WTC11 (cell line): ENCODE data around the gene COX6A1. TPM values are rescaled to one million over a fixed set of nuclear protein-coding genes. Genes with fewer than 3 reads are reported as not detected.

Experiments
- ATAC-seq: fragments of 200-7000 bp; cut with Tn5 transposase; 2 replicates; pipeline ENCODE4 v1.10.0; 2021; ENCODE audit warnings: mild to moderate bottlenecking, moderate library complexity
- CTCF ChIA-PET: fragments of 300-600 bp; sonication (Branson Sonifier 250); formaldehyde crosslinking; loops from one replicate; lab custom pipeline; 2021; ENCODE audit warnings: antibody characterized with exemption; lab: Charles Lee
- POLR2A ChIA-PET: fragments of 350-600 bp; sonication (Branson Sonifier 250); formaldehyde crosslinking; loops from one replicate; lab custom pipeline; 2021; ENCODE audit warnings: antibody characterized with exemption; lab: Charles Lee
- DNase-seq: peaks from one replicate; pipeline ENCODE4 v3.0.0; 2021; ENCODE audit warnings: low spot score
- H3K27ac Mint-ChIP-seq: 2 replicates; pipeline ENCODE4 v1.8.0; 2021; ENCODE audit warnings: mixed read lengths
- H3K27me3 Mint-ChIP-seq: 2 replicates; pipeline ENCODE4 v1.8.0; 2021; ENCODE audit warnings: low read depth, mild to moderate bottlenecking, moderate library complexity, mixed read lengths
- H3K36me3 Mint-ChIP-seq: 2 replicates; pipeline ENCODE4 v1.8.0; 2021; ENCODE audit warnings: mixed read lengths
- H3K4me1 Mint-ChIP-seq: 2 replicates; pipeline ENCODE4 v1.8.0; 2022; ENCODE audit warnings: mixed read lengths
- H3K4me3 Mint-ChIP-seq: 2 replicates; pipeline ENCODE4 v1.8.0; 2021; ENCODE audit warnings: mild to moderate bottlenecking, moderate library complexity, mixed read lengths
- H3K9me3 Mint-ChIP-seq: 2 replicates; pipeline ENCODE4 v1.8.0; 2021; ENCODE audit warnings: mixed read lengths
- CBFB ChIP-seq: sonication (generic); formaldehyde crosslinking; IDR thresholded peaks from 2 replicates; pipeline ENCODE4 v1.8.1; 2022; ENCODE audit warnings: mild to moderate bottlenecking, low read depth, missing genetic modification reagents
- CREM ChIP-seq: sonication (generic); formaldehyde crosslinking; IDR thresholded peaks from 2 replicates; pipeline ENCODE4 v1.8.1; 2022; ENCODE audit warnings: mild to moderate bottlenecking, missing genetic modification reagents, moderate library complexity
- ETV6 ChIP-seq: sonication (generic); formaldehyde crosslinking; IDR thresholded peaks from 2 replicates; pipeline ENCODE4 v1.8.1; 2022; ENCODE audit warnings: mild to moderate bottlenecking, missing genetic modification reagents
- TEAD4 ChIP-seq: sonication (generic); formaldehyde crosslinking; IDR thresholded peaks from 2 replicates; pipeline ENCODE4 v1.8.0; 2022; ENCODE audit warnings: mild to moderate bottlenecking, missing genetic modification reagents
- ZNF219 ChIP-seq: sonication (generic); formaldehyde crosslinking; IDR thresholded peaks from 2 replicates; pipeline ENCODE4 v1.8.0; 2023; ENCODE audit warnings: missing genetic modification reagents, mild to moderate bottlenecking, borderline replicate concordance
- ZNF232 ChIP-seq: sonication (generic); formaldehyde crosslinking; IDR thresholded peaks from 2 replicates; pipeline ENCODE4 v1.8.0; 2022; ENCODE audit warnings: mild to moderate bottlenecking, missing genetic modification reagents
- ZNF423 ChIP-seq: fragments of 250-450 bp; sonication (Bioruptor Pico); IDR thresholded peaks from 2 replicates; pipeline ENCODE4 v2.1.2; 2022; ENCODE audit warnings: mild to moderate bottlenecking, moderate library complexity
- total RNA-seq: library from RNA; stranded (reverse); gene quantifications from 3 replicates; pipeline ENCODE4 v1.2.3, GENCODE V29; 2021
- TF ChIP-seq, protein P1 (sequence below): sonication (generic); formaldehyde crosslinking; IDR thresholded peaks from 2 replicates; pipeline ENCODE4 v1.8.1; 2022; ENCODE audit warnings: mild to moderate bottlenecking, moderate library complexity, missing genetic modification reagents
- TF ChIP-seq, protein P2 (sequence below): sonication (generic); formaldehyde crosslinking; IDR thresholded peaks from 2 replicates; pipeline ENCODE4 v1.8.1; 2023; ENCODE audit warnings: mild to moderate bottlenecking, moderate library complexity, missing genetic modification reagents
- TF ChIP-seq, protein P3 (sequence below): sonication (generic); formaldehyde crosslinking; IDR thresholded peaks from 2 replicates; pipeline ENCODE4 v1.8.1; 2023; ENCODE audit warnings: mild to moderate bottlenecking, missing genetic modification reagents, moderate library complexity
- TF ChIP-seq, protein P4 (sequence below): sonication (generic); formaldehyde crosslinking; IDR thresholded peaks from 2 replicates; pipeline ENCODE4 v1.8.1; 2023; ENCODE audit warnings: mild to moderate bottlenecking, missing genetic modification reagents, moderate library complexity
- TF ChIP-seq, protein P5 (sequence below): fragments of 250-450 bp; sonication (Bioruptor Pico); IDR thresholded peaks from 2 replicates; pipeline ENCODE4 v1.9.0; 2021; ENCODE audit warnings: mild to moderate bottlenecking
- TF ChIP-seq, protein P6 (sequence below): sonication (generic); formaldehyde crosslinking; IDR thresholded peaks from 2 replicates; pipeline ENCODE4 v1.8.0; 2022; ENCODE audit warnings: mild to moderate bottlenecking, missing genetic modification reagents
- TF ChIP-seq, protein P7 (sequence below): fragments of 250-450 bp; sonication (Bioruptor Pico); IDR thresholded peaks from 2 replicates; pipeline ENCODE4 v1.9.0; 2021; ENCODE audit warnings: mild to moderate bottlenecking, borderline replicate concordance
- TF ChIP-seq, protein P8 (sequence below): sonication (generic); formaldehyde crosslinking; IDR thresholded peaks from 2 replicates; pipeline ENCODE4 v1.8.1; 2022; ENCODE audit warnings: low read depth, mild to moderate bottlenecking, moderate library complexity, missing genetic modification reagents, borderline replicate concordance
- TF ChIP-seq, protein P9 (sequence below): sonication (generic); formaldehyde crosslinking; IDR thresholded peaks from 2 replicates; pipeline ENCODE4 v1.8.0; 2023; ENCODE audit warnings: mild to moderate bottlenecking, missing genetic modification reagents

Gene COX6A1
- total RNA-seq, 1 experiment from 2014 or later: 573 TPM

DNA sequence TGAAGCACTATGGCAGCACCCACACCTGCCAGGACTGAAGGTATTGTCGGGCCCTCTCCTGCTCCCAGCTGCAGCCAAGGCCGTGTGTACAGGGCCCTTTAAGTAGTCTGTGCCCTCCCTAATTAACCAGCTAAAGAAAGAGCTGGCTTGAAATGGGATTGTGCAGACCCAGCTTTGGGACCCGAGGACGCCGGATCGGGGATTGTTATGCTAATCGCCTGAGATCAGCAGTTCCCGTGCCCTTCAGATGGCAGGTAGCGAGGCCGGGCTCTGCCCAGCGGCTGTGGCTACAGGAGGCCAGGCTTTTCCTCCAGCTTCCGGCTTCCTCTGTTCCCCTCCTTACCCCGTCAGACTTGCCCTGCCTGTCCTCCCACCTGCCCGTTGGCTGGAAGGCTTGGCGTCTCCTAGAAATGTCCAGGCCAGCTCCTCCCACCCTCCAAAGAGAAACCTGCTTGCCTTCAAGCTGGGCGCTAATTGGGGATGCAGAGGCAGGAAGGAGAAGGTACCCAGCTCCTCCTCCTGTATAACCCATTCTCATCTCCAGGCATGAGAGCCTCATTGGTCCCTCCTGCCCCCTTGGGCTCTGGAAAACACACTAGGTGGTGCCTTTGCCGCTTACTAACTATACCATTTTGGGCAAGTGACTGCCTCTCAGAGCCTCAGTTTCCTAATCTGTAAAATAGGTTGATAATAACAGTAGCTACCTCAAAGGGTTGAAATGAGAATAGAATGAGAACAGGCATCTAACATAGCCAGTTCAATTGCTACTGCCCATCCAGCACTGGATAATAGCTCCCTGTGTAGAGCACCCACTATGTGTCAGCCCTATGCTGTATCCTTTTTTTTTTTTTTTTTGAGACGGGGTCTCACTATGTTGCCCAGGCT, 43.2 kb upstream of the COX6A1 start (continued):
- TF ChIP-seq ETV6 (CRISPR knock-in tag) (peak; percentile 97), CBFB (CRISPR knock-in tag) (0 out of 2 replicates have a peak, but pooled peaks have one; percentile 68), ZNF423 (CRISPR knock-in tag) (no peak), ZNF232 (CRISPR knock-in tag) (no peak)
- TF ChIP-seq, protein P1, sequence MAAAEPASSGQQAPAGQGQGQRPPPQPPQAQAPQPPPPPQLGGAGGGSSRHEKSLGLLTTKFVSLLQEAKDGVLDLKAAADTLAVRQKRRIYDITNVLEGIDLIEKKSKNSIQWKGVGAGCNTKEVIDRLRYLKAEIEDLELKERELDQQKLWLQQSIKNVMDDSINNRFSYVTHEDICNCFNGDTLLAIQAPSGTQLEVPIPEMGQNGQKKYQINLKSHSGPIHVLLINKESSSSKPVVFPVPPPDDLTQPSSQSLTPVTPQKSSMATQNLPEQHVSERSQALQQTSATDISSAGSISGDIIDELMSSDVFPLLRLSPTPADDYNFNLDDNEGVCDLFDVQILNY (CRISPR knock-in tag): 0 out of 2 replicates have a peak, but pooled peaks have one; percentile 55
- TF ChIP-seq, protein P2, sequence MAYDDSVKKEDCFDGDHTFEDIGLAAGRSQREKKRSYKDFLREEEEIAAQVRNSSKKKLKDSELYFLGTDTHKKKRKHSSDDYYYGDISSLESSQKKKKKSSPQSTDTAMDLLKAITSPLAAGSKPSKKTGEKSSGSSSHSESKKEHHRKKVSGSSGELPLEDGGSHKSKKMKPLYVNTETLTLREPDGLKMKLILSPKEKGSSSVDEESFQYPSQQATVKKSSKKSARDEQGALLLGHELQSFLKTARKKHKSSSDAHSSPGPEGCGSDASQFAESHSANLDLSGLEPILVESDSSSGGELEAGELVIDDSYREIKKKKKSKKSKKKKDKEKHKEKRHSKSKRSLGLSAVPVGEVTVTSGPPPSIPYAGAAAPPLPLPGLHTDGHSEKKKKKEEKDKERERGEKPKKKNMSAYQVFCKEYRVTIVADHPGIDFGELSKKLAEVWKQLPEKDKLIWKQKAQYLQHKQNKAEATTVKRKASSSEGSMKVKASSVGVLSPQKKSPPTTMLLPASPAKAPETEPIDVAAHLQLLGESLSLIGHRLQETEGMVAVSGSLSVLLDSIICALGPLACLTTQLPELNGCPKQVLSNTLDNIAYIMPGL (CRISPR knock-in tag): no peak
- TF ChIP-seq, protein P3, sequence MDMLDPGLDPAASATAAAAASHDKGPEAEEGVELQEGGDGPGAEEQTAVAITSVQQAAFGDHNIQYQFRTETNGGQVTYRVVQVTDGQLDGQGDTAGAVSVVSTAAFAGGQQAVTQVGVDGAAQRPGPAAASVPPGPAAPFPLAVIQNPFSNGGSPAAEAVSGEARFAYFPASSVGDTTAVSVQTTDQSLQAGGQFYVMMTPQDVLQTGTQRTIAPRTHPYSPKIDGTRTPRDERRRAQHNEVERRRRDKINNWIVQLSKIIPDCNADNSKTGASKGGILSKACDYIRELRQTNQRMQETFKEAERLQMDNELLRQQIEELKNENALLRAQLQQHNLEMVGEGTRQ: peak; percentile 53
- TF ChIP-seq, protein P4, sequence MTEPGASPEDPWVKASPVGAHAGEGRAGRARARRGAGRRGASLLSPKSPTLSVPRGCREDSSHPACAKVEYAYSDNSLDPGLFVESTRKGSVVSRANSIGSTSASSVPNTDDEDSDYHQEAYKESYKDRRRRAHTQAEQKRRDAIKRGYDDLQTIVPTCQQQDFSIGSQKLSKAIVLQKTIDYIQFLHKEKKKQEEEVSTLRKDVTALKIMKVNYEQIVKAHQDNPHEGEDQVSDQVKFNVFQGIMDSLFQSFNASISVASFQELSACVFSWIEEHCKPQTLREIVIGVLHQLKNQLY (CRISPR knock-in tag): no peak
- TF ChIP-seq, protein P5, sequence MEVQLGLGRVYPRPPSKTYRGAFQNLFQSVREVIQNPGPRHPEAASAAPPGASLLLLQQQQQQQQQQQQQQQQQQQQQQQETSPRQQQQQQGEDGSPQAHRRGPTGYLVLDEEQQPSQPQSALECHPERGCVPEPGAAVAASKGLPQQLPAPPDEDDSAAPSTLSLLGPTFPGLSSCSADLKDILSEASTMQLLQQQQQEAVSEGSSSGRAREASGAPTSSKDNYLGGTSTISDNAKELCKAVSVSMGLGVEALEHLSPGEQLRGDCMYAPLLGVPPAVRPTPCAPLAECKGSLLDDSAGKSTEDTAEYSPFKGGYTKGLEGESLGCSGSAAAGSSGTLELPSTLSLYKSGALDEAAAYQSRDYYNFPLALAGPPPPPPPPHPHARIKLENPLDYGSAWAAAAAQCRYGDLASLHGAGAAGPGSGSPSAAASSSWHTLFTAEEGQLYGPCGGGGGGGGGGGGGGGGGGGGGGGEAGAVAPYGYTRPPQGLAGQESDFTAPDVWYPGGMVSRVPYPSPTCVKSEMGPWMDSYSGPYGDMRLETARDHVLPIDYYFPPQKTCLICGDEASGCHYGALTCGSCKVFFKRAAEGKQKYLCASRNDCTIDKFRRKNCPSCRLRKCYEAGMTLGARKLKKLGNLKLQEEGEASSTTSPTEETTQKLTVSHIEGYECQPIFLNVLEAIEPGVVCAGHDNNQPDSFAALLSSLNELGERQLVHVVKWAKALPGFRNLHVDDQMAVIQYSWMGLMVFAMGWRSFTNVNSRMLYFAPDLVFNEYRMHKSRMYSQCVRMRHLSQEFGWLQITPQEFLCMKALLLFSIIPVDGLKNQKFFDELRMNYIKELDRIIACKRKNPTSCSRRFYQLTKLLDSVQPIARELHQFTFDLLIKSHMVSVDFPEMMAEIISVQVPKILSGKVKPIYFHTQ (CRISPR knock-in tag): no peak
- TF ChIP-seq, protein P6, sequence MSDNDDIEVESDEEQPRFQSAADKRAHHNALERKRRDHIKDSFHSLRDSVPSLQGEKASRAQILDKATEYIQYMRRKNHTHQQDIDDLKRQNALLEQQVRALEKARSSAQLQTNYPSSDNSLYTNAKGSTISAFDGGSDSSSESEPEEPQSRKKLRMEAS (CRISPR knock-in tag): peak; percentile 65

DNA sequence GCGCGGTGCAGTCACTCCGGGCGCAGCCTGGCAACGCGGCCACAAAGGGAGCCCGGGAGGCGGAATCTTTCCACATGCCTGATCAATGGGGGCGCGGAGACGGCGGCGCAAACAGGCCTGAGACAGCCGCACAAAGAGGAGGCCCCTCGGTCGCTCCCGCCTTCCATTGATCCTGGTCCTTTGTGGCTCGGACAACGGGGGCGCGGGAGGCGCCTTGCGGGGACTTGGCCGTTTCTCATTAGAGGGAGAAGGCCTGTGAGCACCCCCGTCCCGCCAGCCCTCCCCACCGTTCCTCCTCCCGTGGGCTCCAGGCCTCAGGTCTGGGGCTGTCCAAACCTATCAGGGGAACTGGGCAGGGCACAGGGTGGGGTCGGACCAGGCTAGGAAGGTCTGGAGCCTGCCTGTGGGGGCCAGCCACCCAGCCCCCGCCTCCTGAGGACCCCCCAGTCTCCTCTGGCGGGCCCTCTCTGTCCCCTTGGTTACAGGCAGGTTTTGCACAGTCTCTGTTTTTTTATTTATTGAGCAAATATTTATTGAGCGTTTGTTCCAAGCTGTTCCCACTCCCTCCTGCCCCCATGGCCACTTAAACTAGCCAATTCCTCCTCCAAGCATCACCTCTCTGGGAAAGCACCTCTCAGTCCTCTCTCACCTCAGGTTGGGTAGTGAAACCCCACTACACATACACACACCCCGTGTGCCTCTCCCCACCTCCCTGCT, 39.9 kb upstream of the COX6A1 start:
- H3K9me3 Mint-ChIP-seq: no peaks in the 10 kb centered on the region
- ChIA-PET POLR2A (no interaction called here), CTCF (interaction anchor here (2.5 kb wide), 1 partner anchor 31 kb away, joined by 7 read pairs; no protein-coding TSS in a partner anchor)
- 0 out of 2 replicates have a peak overlapping the region, but pooled peaks have one; percentile 29 for H3K27ac Mint-ChIP-seq
- peaks cover 50% of the 10 kb centered on the region for H3K4me1 Mint-ChIP-seq
- DNase-seq: peak; percentile 22
- ATAC-seq: no peak
- no peaks in the 10 kb centered on the region for H3K36me3 Mint-ChIP-seq
- H3K27me3 Mint-ChIP-seq: no peaks in the 10 kb centered on the region
- H3K4me3 Mint-ChIP-seq: no peak overlapping the region
- TF ChIP-seq, protein P7, sequence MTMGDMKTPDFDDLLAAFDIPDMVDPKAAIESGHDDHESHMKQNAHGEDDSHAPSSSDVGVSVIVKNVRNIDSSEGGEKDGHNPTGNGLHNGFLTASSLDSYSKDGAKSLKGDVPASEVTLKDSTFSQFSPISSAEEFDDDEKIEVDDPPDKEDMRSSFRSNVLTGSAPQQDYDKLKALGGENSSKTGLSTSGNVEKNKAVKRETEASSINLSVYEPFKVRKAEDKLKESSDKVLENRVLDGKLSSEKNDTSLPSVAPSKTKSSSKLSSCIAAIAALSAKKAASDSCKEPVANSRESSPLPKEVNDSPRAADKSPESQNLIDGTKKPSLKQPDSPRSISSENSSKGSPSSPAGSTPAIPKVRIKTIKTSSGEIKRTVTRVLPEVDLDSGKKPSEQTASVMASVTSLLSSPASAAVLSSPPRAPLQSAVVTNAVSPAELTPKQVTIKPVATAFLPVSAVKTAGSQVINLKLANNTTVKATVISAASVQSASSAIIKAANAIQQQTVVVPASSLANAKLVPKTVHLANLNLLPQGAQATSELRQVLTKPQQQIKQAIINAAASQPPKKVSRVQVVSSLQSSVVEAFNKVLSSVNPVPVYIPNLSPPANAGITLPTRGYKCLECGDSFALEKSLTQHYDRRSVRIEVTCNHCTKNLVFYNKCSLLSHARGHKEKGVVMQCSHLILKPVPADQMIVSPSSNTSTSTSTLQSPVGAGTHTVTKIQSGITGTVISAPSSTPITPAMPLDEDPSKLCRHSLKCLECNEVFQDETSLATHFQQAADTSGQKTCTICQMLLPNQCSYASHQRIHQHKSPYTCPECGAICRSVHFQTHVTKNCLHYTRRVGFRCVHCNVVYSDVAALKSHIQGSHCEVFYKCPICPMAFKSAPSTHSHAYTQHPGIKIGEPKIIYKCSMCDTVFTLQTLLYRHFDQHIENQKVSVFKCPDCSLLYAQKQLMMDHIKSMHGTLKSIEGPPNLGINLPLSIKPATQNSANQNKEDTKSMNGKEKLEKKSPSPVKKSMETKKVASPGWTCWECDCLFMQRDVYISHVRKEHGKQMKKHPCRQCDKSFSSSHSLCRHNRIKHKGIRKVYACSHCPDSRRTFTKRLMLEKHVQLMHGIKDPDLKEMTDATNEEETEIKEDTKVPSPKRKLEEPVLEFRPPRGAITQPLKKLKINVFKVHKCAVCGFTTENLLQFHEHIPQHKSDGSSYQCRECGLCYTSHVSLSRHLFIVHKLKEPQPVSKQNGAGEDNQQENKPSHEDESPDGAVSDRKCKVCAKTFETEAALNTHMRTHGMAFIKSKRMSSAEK: no peak
- TF ChIP-seq, protein P8, sequence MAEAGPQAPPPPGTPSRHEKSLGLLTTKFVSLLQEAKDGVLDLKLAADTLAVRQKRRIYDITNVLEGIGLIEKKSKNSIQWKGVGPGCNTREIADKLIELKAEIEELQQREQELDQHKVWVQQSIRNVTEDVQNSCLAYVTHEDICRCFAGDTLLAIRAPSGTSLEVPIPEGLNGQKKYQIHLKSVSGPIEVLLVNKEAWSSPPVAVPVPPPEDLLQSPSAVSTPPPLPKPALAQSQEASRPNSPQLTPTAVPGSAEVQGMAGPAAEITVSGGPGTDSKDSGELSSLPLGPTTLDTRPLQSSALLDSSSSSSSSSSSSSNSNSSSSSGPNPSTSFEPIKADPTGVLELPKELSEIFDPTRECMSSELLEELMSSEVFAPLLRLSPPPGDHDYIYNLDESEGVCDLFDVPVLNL: no peak
- no peak for TF ChIP-seq CREM (CRISPR knock-in tag)
- no peak for TF ChIP-seq TEAD4 (CRISPR knock-in tag)
- TF ChIP-seq, protein P9, sequence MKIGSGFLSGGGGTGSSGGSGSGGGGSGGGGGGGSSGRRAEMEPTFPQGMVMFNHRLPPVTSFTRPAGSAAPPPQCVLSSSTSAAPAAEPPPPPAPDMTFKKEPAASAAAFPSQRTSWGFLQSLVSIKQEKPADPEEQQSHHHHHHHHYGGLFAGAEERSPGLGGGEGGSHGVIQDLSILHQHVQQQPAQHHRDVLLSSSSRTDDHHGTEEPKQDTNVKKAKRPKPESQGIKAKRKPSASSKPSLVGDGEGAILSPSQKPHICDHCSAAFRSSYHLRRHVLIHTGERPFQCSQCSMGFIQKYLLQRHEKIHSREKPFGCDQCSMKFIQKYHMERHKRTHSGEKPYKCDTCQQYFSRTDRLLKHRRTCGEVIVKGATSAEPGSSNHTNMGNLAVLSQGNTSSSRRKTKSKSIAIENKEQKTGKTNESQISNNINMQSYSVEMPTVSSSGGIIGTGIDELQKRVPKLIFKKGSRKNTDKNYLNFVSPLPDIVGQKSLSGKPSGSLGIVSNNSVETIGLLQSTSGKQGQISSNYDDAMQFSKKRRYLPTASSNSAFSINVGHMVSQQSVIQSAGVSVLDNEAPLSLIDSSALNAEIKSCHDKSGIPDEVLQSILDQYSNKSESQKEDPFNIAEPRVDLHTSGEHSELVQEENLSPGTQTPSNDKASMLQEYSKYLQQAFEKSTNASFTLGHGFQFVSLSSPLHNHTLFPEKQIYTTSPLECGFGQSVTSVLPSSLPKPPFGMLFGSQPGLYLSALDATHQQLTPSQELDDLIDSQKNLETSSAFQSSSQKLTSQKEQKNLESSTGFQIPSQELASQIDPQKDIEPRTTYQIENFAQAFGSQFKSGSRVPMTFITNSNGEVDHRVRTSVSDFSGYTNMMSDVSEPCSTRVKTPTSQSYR (CRISPR knock-in tag): no peak
- TF ChIP-seq ZNF219 (CRISPR knock-in tag): no peak
